HG03460 (cell line): ENCODE results near the gene ITGAE.
"Not testable (repeated sequence)": the region's sequence is repeated elsewhere in the genome, so short reads cannot be mapped to it uniquely, and the experiment has no call there.

Experiments
- ATAC-seq: cut with Tn5 transposase; IDR thresholded peaks from one replicate; pipeline ENCODE4 v1.9.1; 2021; ENCODE audit not compliant: unreplicated experiment

ITGAE gene

DNA sequence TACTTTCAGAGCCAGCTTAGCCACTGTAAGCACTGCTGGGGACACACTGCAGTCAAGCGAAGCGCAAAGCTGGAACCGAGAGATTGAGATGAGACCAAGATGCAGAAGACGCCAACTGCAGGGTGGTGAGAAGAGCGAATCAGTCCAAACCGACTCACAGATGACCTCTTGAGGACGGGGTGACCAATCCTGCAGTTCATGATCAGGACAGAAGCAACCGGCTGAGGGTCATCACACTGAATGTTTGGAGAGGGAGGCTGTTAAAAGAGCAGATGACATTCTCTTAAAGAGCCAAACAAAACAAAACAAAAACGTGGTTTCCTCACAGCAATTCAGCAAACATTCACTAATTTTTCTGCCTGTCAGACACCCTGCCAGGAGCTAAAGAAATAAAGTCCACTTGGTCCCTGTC lies 68.8 kb downstream of the ITGAE start:
- ATAC-seq = peak; percentile 83

DNA sequence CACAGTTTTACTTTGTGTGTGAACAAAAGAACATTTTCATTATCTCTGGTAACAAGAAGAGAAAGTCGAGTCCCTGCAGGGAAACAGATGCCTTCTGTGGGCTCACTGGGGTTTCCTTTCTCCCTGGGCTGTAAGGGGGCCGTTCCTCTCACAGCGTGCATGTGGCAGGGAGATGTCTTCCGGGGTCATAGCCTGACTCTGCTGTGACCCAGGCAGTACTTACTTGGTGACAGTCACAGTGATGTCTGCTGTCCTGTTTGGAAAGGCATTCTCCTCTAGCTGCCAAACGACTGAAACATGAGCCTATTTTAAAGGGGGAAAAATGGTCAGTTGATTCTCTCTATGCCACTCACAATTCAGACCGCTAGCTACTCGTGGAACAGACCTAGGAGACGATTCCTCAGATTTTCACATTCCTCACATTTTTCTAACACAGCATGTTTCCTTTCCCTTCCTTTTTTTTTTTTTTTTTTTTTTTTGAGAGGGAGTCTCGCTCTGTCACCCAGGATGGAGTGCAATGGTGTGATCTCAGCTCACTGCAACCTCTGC lies 70.0 kb downstream of the ITGAE start:
- no peak for ATAC-seq

DNA sequence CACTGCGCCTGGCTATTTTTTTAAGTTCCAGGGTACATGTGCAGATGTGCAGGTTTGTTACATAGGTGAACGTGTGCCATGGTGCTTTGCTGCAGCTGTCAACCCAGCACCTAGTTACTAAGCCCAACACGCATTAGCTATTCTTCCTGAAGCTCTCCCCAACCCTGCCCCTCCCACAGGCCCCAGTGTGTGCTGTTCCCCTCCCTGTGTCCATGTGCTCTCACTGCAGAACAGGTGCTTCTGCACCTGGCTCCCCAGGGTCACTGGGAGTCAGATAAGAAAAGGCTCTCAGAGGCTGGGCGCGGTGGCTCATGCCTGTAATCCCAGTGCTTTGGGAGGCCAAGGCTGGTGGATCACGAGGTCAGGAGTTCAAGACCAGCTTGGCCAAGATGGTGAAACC lies 71.1 kb downstream of the ITGAE start:
- ATAC-seq = no peak

DNA sequence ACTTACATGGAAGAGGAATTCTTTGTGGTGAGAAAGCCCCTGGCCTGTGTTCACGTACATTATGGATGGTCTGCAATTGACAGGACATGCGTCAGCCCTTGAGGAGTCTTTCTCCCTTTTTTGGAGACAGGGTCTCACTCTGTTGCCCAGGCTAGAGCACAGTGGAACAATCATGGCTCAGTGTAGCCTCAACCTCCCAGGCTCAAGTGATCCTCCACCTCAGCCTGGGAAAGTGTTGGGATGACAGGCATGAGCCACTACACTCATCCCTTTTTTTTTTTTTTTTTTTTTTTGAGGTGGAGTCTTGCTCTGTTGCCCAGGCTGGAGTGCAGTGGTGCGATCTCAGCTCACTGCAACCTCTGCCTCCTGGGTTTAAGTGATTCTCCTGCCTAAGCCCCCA lies 72.9 kb downstream of the ITGAE start:
- not testable (repeated sequence) for ATAC-seq

DNA sequence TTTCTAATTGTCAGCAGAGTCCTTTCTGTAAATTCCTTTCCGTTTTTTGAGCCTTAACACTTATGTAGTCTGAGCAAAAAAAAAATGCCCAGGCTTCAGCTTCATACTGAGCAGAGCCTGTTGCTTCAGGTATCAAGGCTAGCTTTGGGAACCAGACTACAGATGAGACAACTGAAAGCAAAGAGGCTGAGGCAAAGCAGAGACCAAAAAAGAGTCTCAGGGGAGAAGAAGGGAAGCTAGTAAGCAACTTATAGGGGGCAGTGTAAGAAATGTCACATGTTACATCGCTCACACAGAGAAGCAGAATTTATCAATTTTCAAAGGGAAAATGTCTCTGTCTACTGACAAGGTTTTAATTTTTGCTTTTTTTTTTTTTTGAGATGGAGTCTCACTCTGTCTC lies 73.9 kb downstream of the ITGAE start:
- ATAC-seq = no peak

- ATAC-seq = no peak
Measured at GRCh38 chr17:3724378-3725077, 76.5 kb downstream of the ITGAE start.

GRCh38 chr17:3723556-3724377 lies 77.2 kb downstream of the ITGAE start, which contains the start of gene HASPIN:
HASPIN (plus strand) TSS chr17:3723903; CDS start chr17:3723936, 33 bp downstream.
- ATAC-seq = peak; percentile 71

DNA sequence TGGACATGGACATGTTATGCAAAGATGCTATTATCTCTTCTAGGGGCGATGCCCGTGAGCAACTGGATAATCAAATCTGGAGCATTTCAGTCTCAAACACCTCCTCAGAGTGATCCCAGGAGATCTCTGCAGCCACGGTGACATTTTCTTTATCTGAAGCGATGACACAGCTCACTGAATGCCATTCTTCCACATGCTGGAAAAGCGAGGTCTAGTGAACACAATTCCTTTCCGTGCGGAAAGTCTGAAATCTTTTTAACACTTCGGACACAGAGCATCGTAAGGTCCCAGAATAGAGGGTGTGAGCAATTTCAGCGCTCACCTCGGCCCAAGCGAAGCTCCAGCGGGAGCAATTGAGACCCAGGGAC lies 77.8 kb downstream of the ITGAE start:
- ATAC-seq = no peak

DNA sequence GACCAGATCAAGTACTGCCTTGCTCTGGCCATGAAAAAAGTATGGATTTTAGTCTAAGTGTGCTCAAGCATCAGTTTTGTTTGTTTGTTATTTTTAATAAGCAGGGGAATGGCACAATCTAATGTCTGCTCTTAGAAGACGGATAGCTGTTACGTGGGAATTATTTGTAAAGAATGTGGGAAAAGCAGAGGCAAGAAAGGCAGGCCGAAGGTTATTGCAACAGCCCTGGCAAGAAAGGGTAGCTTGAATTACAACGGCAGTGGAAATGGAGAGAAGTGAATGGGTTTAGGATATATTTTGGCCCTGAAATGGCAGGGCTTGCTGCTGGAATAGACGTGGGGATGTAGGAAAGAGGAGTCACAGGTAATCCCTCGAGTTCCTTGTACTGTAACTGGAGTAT lies 78.3 kb downstream of the ITGAE start:
- no peak for ATAC-seq

DNA sequence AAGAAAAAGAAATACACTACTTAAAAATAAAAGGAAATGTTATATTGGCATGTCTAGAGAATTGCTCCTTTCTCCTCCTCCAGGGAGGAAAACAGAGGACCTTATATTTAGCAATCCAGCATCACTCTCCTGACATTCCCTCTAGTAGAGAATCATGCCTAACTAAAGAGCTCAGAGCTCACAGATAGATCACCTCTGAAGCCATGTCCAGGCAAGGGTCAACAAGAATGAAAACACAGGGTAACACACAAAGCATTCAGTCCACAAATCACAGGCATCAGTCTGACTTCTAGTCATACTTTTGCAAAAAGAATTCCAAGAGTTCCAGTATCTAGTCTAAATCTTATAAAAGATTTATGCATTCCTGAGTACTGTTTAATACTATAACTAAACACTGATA lies 81.7 kb downstream of the ITGAE start:
- no peak for ATAC-seq

- ATAC-seq = no peak
Measured at GRCh38 chr17:3718201-3718600, 82.8 kb downstream of the ITGAE start.

GRCh38 chr17:3715296-3715695 lies 85.7 kb downstream of the ITGAE start:
- no peak for ATAC-seq

- no peak for ATAC-seq
Measured at GRCh38 chr17:3712811-3713463, 88.1 kb downstream of the ITGAE start.

DNA sequence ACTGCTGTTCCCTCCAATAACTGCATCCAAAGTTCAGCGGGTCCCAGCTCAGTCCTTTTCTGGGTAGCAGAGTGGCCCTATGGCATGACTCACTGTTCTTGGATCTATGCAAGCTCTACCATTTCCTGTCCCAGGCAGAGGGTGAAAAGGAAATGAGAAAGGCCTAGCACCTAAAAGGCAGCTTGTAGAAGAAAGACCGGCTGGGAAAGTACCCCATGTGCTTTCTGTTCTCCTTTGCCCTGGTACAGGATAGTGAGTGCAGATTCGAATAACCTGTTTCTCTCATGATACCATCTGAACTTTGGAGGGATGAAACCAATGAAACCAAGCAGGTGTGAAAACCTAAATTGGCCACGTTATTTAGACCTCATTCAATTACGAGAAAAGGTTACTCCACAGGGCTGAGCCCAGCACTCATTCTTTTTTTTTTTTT lies 90.0 kb downstream of the ITGAE start:
- peak; percentile 93 for ATAC-seq

GRCh38 chr17:3708366-3708765 lies 92.6 kb downstream of the ITGAE start:
- no peak for ATAC-seq

GRCh38 chr17:3705718-3705984 lies 95.3 kb downstream of the ITGAE start:
- ATAC-seq = not testable (repeated sequence)

DNA sequence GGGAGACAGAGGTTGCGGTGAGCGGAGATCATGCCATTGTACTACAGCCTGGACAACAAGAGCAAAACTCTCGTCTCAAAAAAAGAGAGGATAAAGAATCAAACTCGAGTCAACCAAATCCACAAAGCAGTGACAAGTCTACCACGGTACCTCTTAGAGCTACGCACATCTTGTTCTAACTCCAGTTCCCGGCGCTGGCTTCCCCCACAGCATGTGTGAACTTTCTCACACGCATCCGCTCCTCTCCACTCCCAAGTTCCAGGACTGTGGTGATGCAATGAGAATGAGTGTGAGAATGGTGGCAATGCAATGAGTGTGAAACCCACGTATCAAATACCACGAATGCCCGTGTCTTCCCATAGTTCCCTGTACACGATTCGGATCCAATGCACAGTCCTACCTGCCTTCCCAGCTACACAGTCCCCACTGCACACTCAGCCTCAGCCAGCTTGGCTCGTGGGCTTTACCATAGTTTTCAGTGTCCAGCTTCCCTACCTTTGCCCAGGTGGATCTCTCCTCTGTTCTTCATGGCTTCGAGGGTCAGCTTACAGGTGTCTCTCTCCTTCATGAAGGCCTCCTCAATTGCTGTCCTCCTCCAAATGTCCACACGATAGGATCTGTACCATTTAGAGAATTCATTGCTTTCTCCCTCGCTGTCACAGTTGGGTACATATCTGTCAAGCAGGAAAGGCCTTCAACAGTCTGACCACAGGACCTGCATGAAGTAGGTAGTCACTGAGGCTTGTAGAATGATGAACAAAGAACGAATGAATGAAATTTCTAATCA lies 95.9 kb downstream of the ITGAE start:
- ATAC-seq = no peak

DNA sequence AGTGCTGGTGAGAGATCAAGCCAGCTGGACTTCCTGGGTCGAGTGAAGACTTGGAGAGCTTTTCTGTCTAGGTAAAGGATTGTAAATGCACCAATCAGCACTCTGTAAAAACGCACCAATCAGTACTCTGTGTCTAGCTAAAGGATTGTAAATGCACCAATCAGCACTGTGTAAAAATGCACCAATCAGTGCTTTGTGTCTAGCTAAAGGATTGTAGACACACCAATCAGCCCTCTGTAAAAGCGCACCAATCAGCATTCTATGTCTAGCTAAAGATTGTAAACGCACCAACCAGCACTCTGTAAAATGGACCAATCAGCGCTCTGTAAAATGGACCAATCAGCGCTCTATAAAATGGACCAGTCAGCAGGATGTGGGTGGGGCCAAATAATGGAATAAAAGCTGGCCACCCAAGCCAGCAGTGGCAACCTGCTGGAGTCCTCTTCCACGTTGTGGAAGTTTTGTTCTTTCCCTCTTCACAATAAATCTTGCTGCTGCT lies 98.9 kb downstream of the ITGAE start:
- not testable (repeated sequence) for ATAC-seq

DNA sequence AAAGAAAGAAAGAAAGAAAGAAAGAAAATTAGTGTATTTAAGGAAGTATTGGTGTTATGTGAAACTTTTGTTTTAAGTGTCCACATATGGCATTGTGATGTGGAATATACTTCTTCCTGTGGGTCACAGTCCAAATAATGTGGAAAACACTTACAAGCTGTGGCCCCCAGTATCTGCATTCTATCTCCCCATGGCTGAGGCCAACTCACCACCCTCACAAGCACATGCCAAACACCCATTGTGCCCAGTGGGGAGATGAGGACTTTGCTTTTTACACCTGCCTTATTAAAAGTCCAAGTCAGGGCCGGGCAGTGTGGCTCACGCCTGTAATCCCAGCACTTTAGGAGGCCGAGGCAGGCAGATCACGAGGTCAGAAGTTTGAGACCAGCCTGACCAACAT lies 101.0 kb downstream of the ITGAE start:
- ATAC-seq = no peak

- ATAC-seq = no peak
Measured at GRCh38 chr17:3698139-3698538, 102.8 kb downstream of the ITGAE start.

GRCh38 chr17:3697103-3697476 lies 103.9 kb downstream of the ITGAE start:
- no peak for ATAC-seq
